OCI-LY7 (cell line): ENCODE measurements around the gene ZNF804A. TPM values are rescaled to one million over a fixed set of nuclear protein-coding genes. Genes with fewer than 3 reads are reported as not detected.

ENCODE experiments used
- BruUV-seq: library from RNA; stranded (reverse); fragments of 400-500 nt; replicated peaks from 2 replicates; lab custom pipeline; 2021; lab: Mats Ljungman, UMichigan
- CTCF ChIA-PET: fragments of 300-600 bp; sonication (Branson Sonifier 250); formaldehyde crosslinking; loops from one replicate; lab custom pipeline; 2022; ENCODE audit warnings: antibody characterized with exemption; ENCODE audit not compliant: unreplicated experiment; lab: Charles Lee
- POLR2A ChIA-PET: fragments of 300-600 bp; sonication (Branson Sonifier 250); formaldehyde crosslinking; loops from one replicate; lab custom pipeline; 2022; ENCODE audit warnings: antibody characterized with exemption; lab: Charles Lee
- DNase-seq: peaks from one replicate; pipeline ENCODE4 v3.0.0-alpha.2; 2015; ENCODE audit warnings: low spot score
- H2AFZ ChIP-seq: fragments of 200-600 bp; sonication (generic), shearing (Covaris generic); 2 replicates; pipeline ENCODE4 v1.6.1; 2014; ENCODE audit warnings: mild to moderate bottlenecking, antibody characterized with exemption, low read length, moderate library complexity
- H3K27ac ChIP-seq: fragments of 200-600 bp; sonication (generic); 2 replicates; pipeline ENCODE4 v1.5.1; 2014; ENCODE audit warnings: mixed run types, low read depth, mild to moderate bottlenecking, moderate library complexity, low read length, inconsistent platforms; ENCODE audit not compliant: poor library complexity, severe bottlenecking
- H3K36me3 ChIP-seq: fragments of 200-600 bp; sonication (generic); 2 replicates; pipeline ENCODE4 v1.6.1; 2014; ENCODE audit warnings: mild to moderate bottlenecking, antibody characterized with exemption, low read length, moderate library complexity, mixed read lengths; ENCODE audit not compliant: insufficient read depth
- H3K4me1 ChIP-seq: fragments of 200-600 bp; sonication (generic); 2 replicates; pipeline ENCODE4 v1.5.1; 2014; ENCODE audit warnings: mild to moderate bottlenecking, low read length; ENCODE audit not compliant: insufficient read depth, poor library complexity, severe bottlenecking
- H3K4me2 ChIP-seq: fragments of 200-600 bp; sonication (generic); 2 replicates; pipeline ENCODE4 v1.6.1; 2014; ENCODE audit warnings: mild to moderate bottlenecking, low read length
- H3K4me3 ChIP-seq: fragments of 200-600 bp; sonication (generic); 2 replicates; pipeline ENCODE4 v1.5.1; 2014; ENCODE audit warnings: mild to moderate bottlenecking, low read depth, low read length; ENCODE audit not compliant: poor library complexity, severe bottlenecking
- H3K79me2 ChIP-seq: fragments of 200-600 bp; sonication (generic); 2 replicates; pipeline ENCODE4 v1.6.1; 2016; ENCODE audit warnings: low read depth, mild to moderate bottlenecking, low read length, moderate library complexity, mixed read lengths; ENCODE audit not compliant: insufficient read depth
- H3K9me2 ChIP-seq: fragments of 200-600 bp; sonication (generic); 2 replicates; pipeline ENCODE4 v1.6.1; 2016; ENCODE audit warnings: mild to moderate bottlenecking, low read length, mixed read lengths; ENCODE audit not compliant: insufficient read depth
- H3K9me3 ChIP-seq: fragments of 200-600 bp; sonication (generic); 2 replicates; pipeline ENCODE4 v1.6.1; 2014; ENCODE audit warnings: mild to moderate bottlenecking, mixed run types, low read length, mixed read lengths
- H4K20me1 ChIP-seq: fragments of 200-600 bp; sonication (generic); 2 replicates; pipeline ENCODE4 v1.6.1; 2014; ENCODE audit warnings: mild to moderate bottlenecking, antibody characterized with exemption, low read length, moderate library complexity, mixed read lengths; ENCODE audit not compliant: insufficient read depth
- CTCF ChIP-seq: fragments of 200-600 bp; sonication (generic); conservative IDR thresholded peaks from 2 replicates; pipeline ENCODE4 v1.5.1; 2014; ENCODE audit warnings: mild to moderate bottlenecking, antibody characterized with exemption, low read length, moderate library complexity, mixed read lengths
- EZH2phosphoT487 ChIP-seq: fragments of 200-600 bp; sonication (generic); IDR thresholded peaks from 2 replicates; pipeline ENCODE4 v1.6.1; 2018; ENCODE audit warnings: low read depth, borderline replicate concordance, mild to moderate bottlenecking, mixed run types, antibody characterized with exemption, low read length, moderate library complexity, mixed read lengths
- intact Hi-C: fragments of 100-400 bp; cut with micrococcal nuclease; formaldehyde crosslinking; loops from one replicate; pipeline ENCODE4 v1.10.0; 2022; ENCODE audit not compliant: unreplicated experiment
- total RNA-seq, 2 experiments: library from RNA; depleted of rRNA in 1 of 2; stranded (reverse); fragments of >200 nt in 1 of 2; shearing (Covaris generic) in 1 of 2; gene quantifications; 2 replicates each; pipeline ENCODE4 v1.2.3, GENCODE V29; 2014 to 2022

The ZNF804A gene
- total RNA-seq, 2 experiments from 2014 or later = 14.4 to 19.9 TPM

- Histone ChIP-seq H3K36me3 (no peaks in the 10 kb centered on the region), H3K9me2 (no peaks in the 10 kb centered on the region), H3K27ac (no peak overlapping the region), H3K9me3 (no peaks in the 10 kb centered on the region), H3K4me2 (no peak overlapping the region), H4K20me1 (no peaks in the 10 kb centered on the region), H3K4me1 (no peaks in the 10 kb centered on the region), H3K4me3 (no peak overlapping the region), H2AFZ (no peak overlapping the region), H3K79me2 (no peaks in the 10 kb centered on the region)
- TF ChIP-seq CTCF (no peak), EZH2phosphoT487 (no peak)
- no TSS peak for BruUV-seq
- intact Hi-C loops = no loop called here
- POLR2A ChIA-PET = interaction anchor here (0.7 kb wide), 1 partner anchor 43 kb away, joined by 4 read pairs; no protein-coding TSS in a partner anchor
- CTCF ChIA-PET = no interaction called here
- no peak for DNase-seq
These were observed 31.6 kb upstream of the ZNF804A start for GRCh38 chr2:184566716-184567115.

GRCh38 chr2:184577056-184577455 lies 21.3 kb upstream of the ZNF804A start:
- DNase-seq = no peak
- Histone ChIP-seq H3K4me1 (no peaks in the 10 kb centered on the region), H3K9me3 (no peaks in the 10 kb centered on the region), H2AFZ (no peak overlapping the region), H3K4me3 (no peak overlapping the region), H3K36me3 (no peaks in the 10 kb centered on the region), H4K20me1 (no peaks in the 10 kb centered on the region), H3K4me2 (no peak overlapping the region), H3K79me2 (no peaks in the 10 kb centered on the region), H3K9me2 (no peaks in the 10 kb centered on the region), H3K27ac (no peak overlapping the region)
- BruUV-seq = no TSS peak
- CTCF ChIA-PET = no interaction called here
- TF ChIP-seq CTCF (no peak), EZH2phosphoT487 (no peak)
- intact Hi-C loops = no loop called here
- POLR2A ChIA-PET = interaction anchor here (1.0 kb wide), 1 partner anchor 33 kb away, joined by 3 read pairs; no protein-coding TSS in a partner anchor

- CTCF ChIA-PET = no interaction called here
- BruUV-seq = no TSS peak
These were observed 20.6 kb upstream of the ZNF804A start for GRCh38 chr2:184577743-184578142.

More at GRCh38 chr2:184577743-184578142, 20.6 kb upstream of the ZNF804A start:
- Histone ChIP-seq H3K9me3 (no peaks in the 10 kb centered on the region), H3K4me1 (no peaks in the 10 kb centered on the region), H4K20me1 (no peaks in the 10 kb centered on the region), H3K4me2 (no peak overlapping the region), H3K27ac (no peak overlapping the region), H3K4me3 (no peak overlapping the region), H3K79me2 (no peaks in the 10 kb centered on the region), H3K36me3 (no peaks in the 10 kb centered on the region), H3K9me2 (no peaks in the 10 kb centered on the region), H2AFZ (peak overlapping the region; percentile 23; the same call in 1 of the 2 replicates)
- POLR2A ChIA-PET = interaction anchor here (1.0 kb wide), 1 partner anchor 34 kb away, joined by 3 read pairs; no protein-coding TSS in a partner anchor
- no peak for TF ChIP-seq CTCF
- TF ChIP-seq EZH2phosphoT487 = no peak
- intact Hi-C loops = no loop called here
- DNase-seq = no peak
